SK-N-MC (cell line): ENCODE measurements around the gene CNNM3.

Experiments used
- DNase-seq: peaks from one replicate; pipeline ENCODE4 v3.0.0-alpha.2; 2011; ENCODE audit warnings: low read depth, low spot score
- H3K27ac ChIP-seq: fragments of 200-600 bp; sonication (generic); 2 replicates; pipeline ENCODE4 v1.5.1; 2016; ENCODE audit warnings: mixed run types
- H3K36me3 ChIP-seq: fragments of 200-600 bp; sonication (generic); 2 replicates; pipeline ENCODE4 v1.6.1; 2017; ENCODE audit warnings: antibody characterized with exemption, low read length, mixed read lengths; ENCODE audit not compliant: insufficient read depth
- H3K4me3 ChIP-seq: fragments of 200-600 bp; sonication (generic); 2 replicates; pipeline ENCODE4 v1.5.1; 2016
- H3K9ac ChIP-seq: fragments of 200-600 bp; sonication (generic); 2 replicates; pipeline ENCODE4 v1.8.0; 2017; ENCODE audit warnings: mixed run types, mixed read lengths; ENCODE audit not compliant: insufficient read length
- H3K9me3 ChIP-seq: fragments of 200-600 bp; sonication (generic); 2 replicates; pipeline ENCODE4 v1.6.1; 2017; ENCODE audit warnings: low read depth, mild to moderate bottlenecking, antibody characterized with exemption, low read length, moderate library complexity, mixed read lengths
- EZH2 ChIP-seq: fragments of 200-600 bp; sonication (generic); IDR thresholded peaks from one replicate; pipeline ENCODE4 v1.6.1; 2017; ENCODE audit warnings: antibody characterized with exemption
- FOXP2 ChIP-seq: optimal IDR thresholded peaks from 2 replicates; pipeline ENCODE3; 2011; ENCODE audit warnings: mild to moderate bottlenecking, moderate library complexity; ENCODE audit not compliant: insufficient read depth; ENCODE audit errors: extremely low read length, control extremely low read depth
- POLR2AphosphoS5 ChIP-seq: IDR thresholded peaks from 2 replicates; pipeline ENCODE4 v1.6.1; 2012; ENCODE audit warnings: mild to moderate bottlenecking, low read depth, low read length, borderline replicate concordance

CNNM3 gene

GRCh38 chr2:96816127-96816835, at the start of gene CNNM3:
Gene CNNM3 (plus strand): TSS chr2:96816268. CDS start chr2:96816278, 10 bp downstream.
- peak within 1 kb of the TSS; percentile 81 for H3K4me3 ChIP-seq
- no peaks in the 10 kb centered on the region for H3K9me3 ChIP-seq
- no peak within 1 kb of the TSS for H3K27ac ChIP-seq
- peak within 1 kb of the TSS; percentile 65 for H3K9ac ChIP-seq
- TF ChIP-seq EZH2 (no peak), FOXP2 (peak; percentile 87), POLR2AphosphoS5 (peak; percentile 60; the same call in 1 of the 2 replicates)
- no peaks in the 10 kb centered on the region for H3K36me3 ChIP-seq
- no peak for DNase-seq

DNA sequence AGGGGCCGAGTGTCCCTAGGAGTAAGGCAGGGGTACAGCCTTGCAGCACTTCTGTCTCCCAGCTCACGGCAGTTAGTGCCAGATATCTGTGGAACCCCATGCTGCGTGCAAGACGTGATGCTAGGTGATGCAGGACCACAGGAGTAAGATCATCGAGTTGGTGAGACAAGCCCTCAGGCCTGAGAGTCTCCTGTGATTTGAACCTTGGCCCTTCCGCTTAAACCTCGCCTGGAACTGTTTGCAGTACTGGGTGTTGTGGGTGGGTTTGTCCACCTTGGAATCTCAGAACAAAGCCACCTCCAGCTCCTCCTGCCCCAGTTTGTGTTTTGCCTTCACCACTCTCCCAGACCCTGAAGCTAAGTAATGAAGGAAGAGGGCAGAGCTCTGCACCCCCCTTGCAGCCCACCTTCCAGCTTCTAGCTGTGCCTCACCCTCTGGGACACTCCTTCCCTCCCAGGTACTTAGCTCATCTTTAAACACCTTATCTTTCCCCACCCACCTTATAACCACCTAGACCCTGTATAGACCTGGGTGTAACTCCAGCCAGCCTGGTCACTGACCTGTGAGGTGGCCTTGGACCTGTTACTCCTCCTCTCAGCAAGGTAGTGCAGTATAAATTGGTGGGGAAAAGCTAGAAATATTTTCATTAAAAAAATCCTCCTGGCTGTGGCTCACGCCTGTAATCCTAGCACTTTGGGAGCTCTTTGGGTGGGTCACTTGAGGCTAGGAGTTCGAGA, 48.8 kb upstream of the CNNM3 start:
- no peak overlapping the region for H3K27ac ChIP-seq
- H3K4me3 ChIP-seq = no peak overlapping the region
- no peaks in the 10 kb centered on the region for H3K9me3 ChIP-seq
- no peaks in the 10 kb centered on the region for H3K36me3 ChIP-seq
- no peak overlapping the region for H3K9ac ChIP-seq
- TF ChIP-seq FOXP2 (no peak), EZH2 (no peak), POLR2AphosphoS5 (no peak)
- DNase-seq = no peak

DNA sequence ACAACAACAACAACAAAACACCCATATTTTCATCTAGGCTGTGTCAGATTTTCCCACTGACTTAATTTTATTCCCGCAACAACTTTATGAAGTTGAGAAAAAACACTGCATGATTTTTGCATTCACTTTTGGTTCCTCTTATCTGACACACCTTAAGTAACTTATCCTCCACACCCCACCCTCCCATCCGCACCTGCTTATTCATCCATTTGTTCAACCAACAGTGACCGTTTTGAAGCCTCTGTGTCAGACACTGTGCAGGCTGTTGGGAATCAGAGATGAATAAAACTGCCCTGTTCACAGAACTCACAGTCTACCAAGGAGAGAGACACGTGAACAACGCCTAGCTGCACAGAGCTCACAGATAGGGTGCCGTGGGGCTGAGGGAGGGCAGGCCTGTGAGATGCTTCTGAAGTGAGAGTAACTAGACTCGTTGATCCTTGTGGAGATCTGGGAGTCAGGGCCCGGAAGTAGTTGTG, 47.9 kb upstream of the CNNM3 start:
- no peak overlapping the region for H3K9ac ChIP-seq
- no peak overlapping the region for H3K27ac ChIP-seq
- DNase-seq = no peak
- no peaks in the 10 kb centered on the region for H3K9me3 ChIP-seq
- TF ChIP-seq EZH2 = no peak
- H3K36me3 ChIP-seq = no peaks in the 10 kb centered on the region
- H3K4me3 ChIP-seq = no peak overlapping the region

GRCh38 chr2:96769814-96770213, 46.3 kb upstream of the CNNM3 start:
- H3K27ac ChIP-seq = no peak overlapping the region
- no peak for DNase-seq
- no peaks in the 10 kb centered on the region for H3K36me3 ChIP-seq
- H3K4me3 ChIP-seq = no peak overlapping the region
- TF ChIP-seq EZH2 (no peak), POLR2AphosphoS5 (no peak), FOXP2 (no peak)
- no peaks in the 10 kb centered on the region for H3K9me3 ChIP-seq
- H3K9ac ChIP-seq = no peak overlapping the region

- DNase-seq = no peak
- no peak overlapping the region for H3K27ac ChIP-seq
- TF ChIP-seq POLR2AphosphoS5 (no peak), FOXP2 (no peak), EZH2 (no peak)
- H3K9me3 ChIP-seq = no peaks in the 10 kb centered on the region
- H3K9ac ChIP-seq = no peak overlapping the region
- H3K4me3 ChIP-seq = no peak overlapping the region
- no peaks in the 10 kb centered on the region for H3K36me3 ChIP-seq
Measured at GRCh38 chr2:96770442-96771202, 45.4 kb upstream of the CNNM3 start.

DNA sequence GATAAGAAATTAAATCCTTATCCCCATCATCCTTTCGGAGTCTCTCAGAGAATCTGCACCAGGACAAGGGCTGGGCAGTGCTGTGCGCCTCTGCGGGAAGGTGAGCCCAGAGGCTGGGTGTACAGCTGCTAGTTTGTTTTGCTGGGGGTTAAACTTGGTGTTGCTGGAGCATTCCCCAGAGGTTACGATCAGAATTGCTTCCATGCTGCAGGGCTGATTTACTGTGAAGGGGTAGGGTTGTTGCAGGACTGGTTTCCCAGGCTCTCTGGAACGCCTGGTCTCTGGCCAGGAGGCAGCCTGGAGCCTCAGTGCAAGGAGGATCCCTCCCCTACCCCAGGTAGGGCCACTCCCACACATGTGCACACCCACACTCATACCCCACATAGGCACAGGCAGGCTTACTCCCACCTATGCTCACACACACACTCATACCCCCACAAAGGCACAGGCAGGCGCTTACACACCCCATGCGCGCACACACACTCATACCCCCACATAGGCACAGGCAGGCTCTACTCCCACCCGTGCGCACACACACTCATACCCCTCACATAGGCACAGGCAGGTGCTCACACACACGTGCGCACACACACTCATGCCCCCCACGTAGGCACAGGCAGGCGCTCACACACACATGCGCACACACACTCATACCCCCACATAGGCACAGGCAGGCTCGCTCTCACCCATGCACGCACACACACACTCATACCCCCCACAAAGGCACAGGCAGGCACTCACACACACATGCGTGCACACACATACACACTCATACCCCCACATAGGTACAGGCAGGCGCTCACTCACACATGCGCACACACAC, 44.1 kb upstream of the CNNM3 start:
- H3K9me3 ChIP-seq = no peaks in the 10 kb centered on the region
- no peaks in the 10 kb centered on the region for H3K36me3 ChIP-seq
- TF ChIP-seq EZH2 (no peak), POLR2AphosphoS5 (no peak), FOXP2 (no peak)
- H3K27ac ChIP-seq = no peak overlapping the region
- H3K9ac ChIP-seq = no peak overlapping the region
- no peak overlapping the region for H3K4me3 ChIP-seq
- no peak for DNase-seq

- no peak overlapping the region for H3K4me3 ChIP-seq
- H3K9ac ChIP-seq = no peak overlapping the region
- no peaks in the 10 kb centered on the region for H3K9me3 ChIP-seq
- DNase-seq = no peak
- no peak overlapping the region for H3K27ac ChIP-seq
- TF ChIP-seq POLR2AphosphoS5 (no peak), FOXP2 (no peak), EZH2 (no peak)
- H3K36me3 ChIP-seq = no peaks in the 10 kb centered on the region
Measured at GRCh38 chr2:96772903-96773671, 43.0 kb upstream of the CNNM3 start.
